Activated CD8-positive, alpha-beta T cell treated with anti-CD3 and anti-CD28 coated beads for 36 hours (primary cell): ENCODE data around the gene OTUD6A. TPM values are rescaled to one million over a fixed set of nuclear protein-coding genes. Genes with fewer than 3 reads are reported as not detected.

Experiments used
- ATAC-seq: fragments of 200-7000 bp; cut with Tn5 transposase; one replicate; pipeline ENCODE4 v1.10.0; 2021; ENCODE audit warnings: mild to moderate bottlenecking, moderate library complexity
- CTCF ChIA-PET: fragments of 350-600 bp; sonication (Branson Sonifier 250); formaldehyde crosslinking; loops from one replicate; lab custom pipeline; 2021; ENCODE audit warnings: antibody characterized with exemption; lab: Charles Lee
- POLR2A ChIA-PET: fragments of 350-600 bp; sonication (Branson Sonifier 250); formaldehyde crosslinking; loops from one replicate; lab custom pipeline; 2021; ENCODE audit warnings: antibody characterized with exemption; lab: Charles Lee
- DNase-seq: peaks from one replicate; pipeline ENCODE4 v3.0.0-alpha.2; 2020
- H3K27ac Mint-ChIP-seq: one replicate; pipeline ENCODE4 v1.8.0; 2021; ENCODE audit warnings: mild to moderate bottlenecking, mixed read lengths
- H3K27me3 Mint-ChIP-seq: one replicate; pipeline ENCODE4 v1.8.0; 2021; ENCODE audit warnings: mixed read lengths
- H3K36me3 Mint-ChIP-seq: one replicate; pipeline ENCODE4 v1.8.0; 2021; ENCODE audit warnings: low read depth, mixed read lengths
- H3K4me1 Mint-ChIP-seq: one replicate; pipeline ENCODE4 v1.8.0; 2021; ENCODE audit warnings: low read depth, mixed read lengths
- H3K4me3 Mint-ChIP-seq: one replicate; pipeline ENCODE4 v1.8.0; 2021; ENCODE audit warnings: mild to moderate bottlenecking, moderate library complexity, mixed read lengths
- H3K9me3 Mint-ChIP-seq: one replicate; pipeline ENCODE4 v1.8.0; 2021; ENCODE audit warnings: mixed read lengths
- CTCF ChIP-seq: fragments of 200-600 bp; IDR thresholded peaks from one replicate; pipeline ENCODE4 v1.8.0; 2022; ENCODE audit warnings: antibody characterized with exemption, mild to moderate bottlenecking
- intact Hi-C: fragments of 100-400 bp; cut with micrococcal nuclease; formaldehyde crosslinking; loops from one replicate; pipeline ENCODE4 v1.10.0; 2022
- total RNA-seq, 2 experiments: library from RNA; stranded (reverse); gene quantifications; one replicate each; pipeline ENCODE4 v1.2.3, GENCODE V29; 2021

OTUD6A gene
- total RNA-seq, 2 experiments from 2014 or later: not detected

- intact Hi-C loops: no loop called here
- Mint-ChIP-seq H3K27ac (no peak overlapping the region), H3K4me1 (no peaks in the 10 kb centered on the region), H3K9me3 (no peaks in the 10 kb centered on the region), H3K27me3 (no peaks in the 10 kb centered on the region), H3K36me3 (no peaks in the 10 kb centered on the region), H3K4me3 (no peak overlapping the region)
- no peak for DNase-seq
- no peak for ATAC-seq
- TF ChIP-seq CTCF: no peak
- ChIA-PET POLR2A (no interaction called here), CTCF (interaction anchor here (1.1 kb wide), 1 partner anchor 18 kb away, joined by 4 read pairs; no protein-coding TSS in a partner anchor)
Measured at GRCh38 chrX:70079870-70080269, 17.6 kb downstream of the OTUD6A start.

- Mint-ChIP-seq H3K4me1 (no peaks in the 10 kb centered on the region), H3K27me3 (no peaks in the 10 kb centered on the region), H3K9me3 (no peaks in the 10 kb centered on the region), H3K27ac (no peak overlapping the region), H3K36me3 (no peaks in the 10 kb centered on the region), H3K4me3 (no peak overlapping the region)
- POLR2A ChIA-PET: no interaction called here
- no peak for ATAC-seq
- intact Hi-C loops: no loop called here
- DNase-seq: no peak
- CTCF ChIA-PET: no interaction called here
- TF ChIP-seq CTCF: no peak
Measured at GRCh38 chrX:70082723-70083122, 20.5 kb downstream of the OTUD6A start.

- Mint-ChIP-seq H3K27me3 (no peaks in the 10 kb centered on the region), H3K27ac (no peak overlapping the region), H3K9me3 (no peaks in the 10 kb centered on the region), H3K4me3 (no peak overlapping the region), H3K4me1 (no peaks in the 10 kb centered on the region), H3K36me3 (no peaks in the 10 kb centered on the region)
- TF ChIP-seq CTCF: no peak
- ATAC-seq (no peak), DNase-seq (no peak)
- ChIA-PET POLR2A (no interaction called here), CTCF (interaction anchor here (1.1 to 1.9 kb wide), 2 partner anchors 13 kb away, joined by 3 to 5 read pairs; no protein-coding TSS in a partner anchor)
- intact Hi-C loops: no loop called here
Measured at GRCh38 chrX:70084592-70085240, 22.5 kb downstream of the OTUD6A start.

GRCh38 chrX:70087857-70088630 lies 25.8 kb downstream of the OTUD6A start:
- DNase-seq: no peak
- CTCF ChIA-PET: no interaction called here
- no peak for ATAC-seq
- Mint-ChIP-seq H3K27me3 (no peaks in the 10 kb centered on the region), H3K36me3 (no peaks in the 10 kb centered on the region), H3K27ac (no peak overlapping the region), H3K9me3 (no peaks in the 10 kb centered on the region), H3K4me3 (no peak overlapping the region), H3K4me1 (no peaks in the 10 kb centered on the region)
- POLR2A ChIA-PET: no interaction called here
- TF ChIP-seq CTCF: no peak
- intact Hi-C loops: no loop called here

GRCh38 chrX:70088751-70089150 lies 26.5 kb downstream of the OTUD6A start:
- ChIA-PET CTCF (no interaction called here), POLR2A (no interaction called here)
- Mint-ChIP-seq H3K27me3 (no peaks in the 10 kb centered on the region), H3K4me3 (no peak overlapping the region), H3K4me1 (no peaks in the 10 kb centered on the region), H3K9me3 (no peaks in the 10 kb centered on the region), H3K36me3 (no peaks in the 10 kb centered on the region), H3K27ac (no peak overlapping the region)
- intact Hi-C loops: no loop called here
- TF ChIP-seq CTCF: no peak
- DNase-seq (no peak), ATAC-seq (no peak)
